ENCODE measurements around the gene LYZL6.

The LYZL6 gene

GRCh38 chr17:35906191-35906925 is 37.2 kb downstream of the LYZL6 start:
- no peak overlapping the region for H3K4me3 ChIP-seq (ENCODE audit: low read depth, low read length)
- TF ChIP-seq CTCF (IDR thresholded peaks at IDR 0.05; ENCODE audit: low read depth, low read length) (no peak), MAX (IDR thresholded peaks at IDR 0.05; ENCODE audit: low read depth, low read length) (no peak), POLR2A (IDR thresholded peaks at IDR 0.05; ENCODE audit: extremely low read depth, insufficient read length) (no peak), MYC (IDR thresholded peaks at IDR 0.05; ENCODE audit: low read depth, low read length) (no peak)
- no peak for DNase-seq (ENCODE audit: low read depth)

- no peak overlapping the region for H3K4me3 ChIP-seq (ENCODE audit: low read depth, low read length)
- DNase-seq (ENCODE audit: low read depth), result no peak
- no peak for TF ChIP-seq CTCF (IDR thresholded peaks at IDR 0.05; ENCODE audit: low read depth, low read length)
- TF ChIP-seq MAX (IDR thresholded peaks at IDR 0.05; ENCODE audit: low read depth, low read length), result no peak
- no peak for TF ChIP-seq POLR2A (IDR thresholded peaks at IDR 0.05; ENCODE audit: extremely low read depth, insufficient read length)
- TF ChIP-seq MYC (IDR thresholded peaks at IDR 0.05; ENCODE audit: low read depth, low read length), result no peak
Observed at GRCh38 chr17:35903451-35903850, 40.1 kb downstream of the LYZL6 start.

- no peak for DNase-seq (ENCODE audit: low read depth)
- TF ChIP-seq CTCF (IDR thresholded peaks at IDR 0.05; ENCODE audit: low read depth, low read length) (no peak), MYC (IDR thresholded peaks at IDR 0.05; ENCODE audit: low read depth, low read length) (no peak), MAX (IDR thresholded peaks at IDR 0.05; ENCODE audit: low read depth, low read length) (no peak), POLR2A (IDR thresholded peaks at IDR 0.05; ENCODE audit: extremely low read depth, insufficient read length) (no peak)
Observed at GRCh38 chr17:35901631-35902175, 41.8 kb downstream of the LYZL6 start.

GRCh38 chr17:35900708-35901480 is 42.6 kb downstream of the LYZL6 start:
- no peak for DNase-seq (ENCODE audit: low read depth)
- no peak for TF ChIP-seq CTCF (IDR thresholded peaks at IDR 0.05; ENCODE audit: low read depth, low read length)
- TF ChIP-seq MAX (IDR thresholded peaks at IDR 0.05; ENCODE audit: low read depth, low read length), result no peak
- TF ChIP-seq POLR2A (IDR thresholded peaks at IDR 0.05; ENCODE audit: extremely low read depth, insufficient read length), result no peak
- TF ChIP-seq MYC (IDR thresholded peaks at IDR 0.05; ENCODE audit: low read depth, low read length), result no peak
- no peak overlapping the region for H3K4me3 ChIP-seq (ENCODE audit: low read depth, low read length)

More at GRCh38 chr17:35901631-35902175, 41.8 kb downstream of the LYZL6 start:
- no peak overlapping the region for H3K4me3 ChIP-seq (ENCODE audit: low read depth, low read length)

- no peak for TF ChIP-seq MYC (IDR thresholded peaks at IDR 0.05; ENCODE audit: low read depth, low read length)
- TF ChIP-seq MAX (IDR thresholded peaks at IDR 0.05; ENCODE audit: low read depth, low read length), result no peak
- TF ChIP-seq CTCF (IDR thresholded peaks at IDR 0.05; ENCODE audit: low read depth, low read length), result no peak
- no peak for TF ChIP-seq POLR2A (IDR thresholded peaks at IDR 0.05; ENCODE audit: extremely low read depth, insufficient read length)
- no peak overlapping the region for H3K4me3 ChIP-seq (ENCODE audit: low read depth, low read length)
- DNase-seq (ENCODE audit: low read depth), result no peak
Observed at GRCh38 chr17:35900280-35900679, 43.2 kb downstream of the LYZL6 start.
